HG02623 (cell line): ENCODE results near the gene PDE6B.
"Not testable (repeated sequence)": the region's sequence is repeated elsewhere in the genome, so short reads cannot be mapped to it uniquely, and the experiment has no call there.

Experiments used
- ATAC-seq: cut with Tn5 transposase; IDR thresholded peaks from one replicate; pipeline ENCODE4 v1.9.1; 2021; ENCODE audit warnings: moderate library complexity; ENCODE audit not compliant: unreplicated experiment

PDE6B gene

GRCh38 chr4:703336-704197 is 78.2 kb downstream of the PDE6B start:
- no peak for ATAC-seq

GRCh38 chr4:704198-704891 is 79.0 kb downstream of the PDE6B start:
- no peak for ATAC-seq

GRCh38 chr4:704971-705277 is 79.6 kb downstream of the PDE6B start:
- ATAC-seq, result no peak

- peak; percentile 88 for ATAC-seq
These were observed 80.1 kb downstream of the PDE6B start, which contains the start of gene PCGF3 for GRCh38 chr4:705278-706082. PCGF3 (plus strand) TSS chr4:705832; CDS start chr4:733681, 27,849 bp downstream.

GRCh38 chr4:706083-706633 is 80.8 kb downstream of the PDE6B start:
- not testable (repeated sequence) for ATAC-seq

- no peak for ATAC-seq
These were observed 81.6 kb downstream of the PDE6B start for GRCh38 chr4:706834-707598.

- no peak for ATAC-seq
These were observed 82.7 kb downstream of the PDE6B start for GRCh38 chr4:707929-708630.

GRCh38 chr4:708631-708933 is 83.2 kb downstream of the PDE6B start:
- no peak for ATAC-seq

- no peak for ATAC-seq
These were observed 84.0 kb downstream of the PDE6B start for GRCh38 chr4:709348-709747.

GRCh38 chr4:710116-710515 is 84.7 kb downstream of the PDE6B start:
- ATAC-seq, result no peak

- no peak for ATAC-seq
These were observed 85.5 kb downstream of the PDE6B start for GRCh38 chr4:710916-711315.

GRCh38 chr4:712093-712492 is 86.7 kb downstream of the PDE6B start:
- no peak for ATAC-seq

GRCh38 chr4:712916-713632 is 87.7 kb downstream of the PDE6B start:
- ATAC-seq, result no peak

GRCh38 chr4:714087-714486 is 88.7 kb downstream of the PDE6B start:
- no peak for ATAC-seq

- no peak for ATAC-seq
These were observed 92.4 kb downstream of the PDE6B start for GRCh38 chr4:717601-718320.

- no peak for ATAC-seq
These were observed 93.1 kb downstream of the PDE6B start for GRCh38 chr4:718460-718859.
